Ramos (cell line): ENCODE data around the gene MED15.
"Not testable (repeated sequence)": the region's sequence is repeated elsewhere in the genome, so short reads cannot be mapped to it uniquely, and the experiment has no call there.

Source experiments
- in situ Hi-C: fragments of 300-500 bp; cut with MboI; formaldehyde crosslinking; loops from one replicate; pipeline ENCODE4 v1.14.3; 2022; ENCODE audit warnings: low sequenced_read_pairs; ENCODE audit not compliant: unreplicated experiment

The MED15 gene, protein sequence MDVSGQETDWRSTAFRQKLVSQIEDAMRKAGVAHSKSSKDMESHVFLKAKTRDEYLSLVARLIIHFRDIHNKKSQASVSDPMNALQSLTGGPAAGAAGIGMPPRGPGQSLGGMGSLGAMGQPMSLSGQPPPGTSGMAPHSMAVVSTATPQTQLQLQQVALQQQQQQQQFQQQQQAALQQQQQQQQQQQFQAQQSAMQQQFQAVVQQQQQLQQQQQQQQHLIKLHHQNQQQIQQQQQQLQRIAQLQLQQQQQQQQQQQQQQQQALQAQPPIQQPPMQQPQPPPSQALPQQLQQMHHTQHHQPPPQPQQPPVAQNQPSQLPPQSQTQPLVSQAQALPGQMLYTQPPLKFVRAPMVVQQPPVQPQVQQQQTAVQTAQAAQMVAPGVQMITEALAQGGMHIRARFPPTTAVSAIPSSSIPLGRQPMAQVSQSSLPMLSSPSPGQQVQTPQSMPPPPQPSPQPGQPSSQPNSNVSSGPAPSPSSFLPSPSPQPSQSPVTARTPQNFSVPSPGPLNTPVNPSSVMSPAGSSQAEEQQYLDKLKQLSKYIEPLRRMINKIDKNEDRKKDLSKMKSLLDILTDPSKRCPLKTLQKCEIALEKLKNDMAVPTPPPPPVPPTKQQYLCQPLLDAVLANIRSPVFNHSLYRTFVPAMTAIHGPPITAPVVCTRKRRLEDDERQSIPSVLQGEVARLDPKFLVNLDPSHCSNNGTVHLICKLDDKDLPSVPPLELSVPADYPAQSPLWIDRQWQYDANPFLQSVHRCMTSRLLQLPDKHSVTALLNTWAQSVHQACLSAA

DNA sequence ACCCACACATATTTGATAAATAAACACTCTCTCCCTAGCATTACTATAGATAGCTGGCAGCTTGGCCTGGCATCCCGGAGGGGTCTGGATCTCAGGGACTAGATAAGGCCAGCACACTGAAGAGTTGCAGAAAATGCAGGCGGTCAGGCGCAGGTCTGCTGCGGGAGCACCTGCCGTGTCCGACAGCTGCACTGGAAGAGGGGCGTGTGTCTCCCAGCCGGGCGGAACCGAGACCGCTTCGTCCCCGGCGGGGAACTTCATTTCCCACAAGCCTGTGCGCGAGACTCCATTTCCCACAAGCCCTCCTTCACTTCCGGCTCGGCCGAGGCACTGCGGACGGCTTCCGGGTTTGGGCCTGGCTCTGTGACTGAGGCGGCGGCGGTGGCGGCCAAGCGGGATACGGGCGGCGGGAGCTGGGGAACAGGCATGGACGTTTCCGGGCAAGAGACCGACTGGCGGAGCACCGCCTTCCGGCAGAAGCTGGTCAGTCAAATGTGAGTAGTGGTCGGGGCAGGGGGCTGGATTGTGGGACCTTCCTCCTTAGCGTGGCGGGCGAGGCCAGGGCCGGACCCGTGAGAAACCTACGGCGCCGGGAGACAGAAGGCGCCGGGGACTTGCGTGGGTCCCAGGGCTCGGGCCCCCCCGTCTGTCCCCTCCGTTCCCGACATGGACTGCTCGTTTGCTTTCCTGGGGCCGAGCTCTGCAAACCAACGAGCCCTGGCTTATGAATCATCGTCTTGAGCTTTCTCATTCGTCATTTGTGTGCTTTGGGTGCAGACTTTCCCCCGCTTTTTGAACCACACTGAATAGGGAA lies at the start of gene MED15:
TSS of gene MED15 (plus strand) at position 358 of the 814 bp plus-strand sequence. CDS start at position 427, 69 bp downstream.
- in situ Hi-C loops: no loop called here

DNA sequence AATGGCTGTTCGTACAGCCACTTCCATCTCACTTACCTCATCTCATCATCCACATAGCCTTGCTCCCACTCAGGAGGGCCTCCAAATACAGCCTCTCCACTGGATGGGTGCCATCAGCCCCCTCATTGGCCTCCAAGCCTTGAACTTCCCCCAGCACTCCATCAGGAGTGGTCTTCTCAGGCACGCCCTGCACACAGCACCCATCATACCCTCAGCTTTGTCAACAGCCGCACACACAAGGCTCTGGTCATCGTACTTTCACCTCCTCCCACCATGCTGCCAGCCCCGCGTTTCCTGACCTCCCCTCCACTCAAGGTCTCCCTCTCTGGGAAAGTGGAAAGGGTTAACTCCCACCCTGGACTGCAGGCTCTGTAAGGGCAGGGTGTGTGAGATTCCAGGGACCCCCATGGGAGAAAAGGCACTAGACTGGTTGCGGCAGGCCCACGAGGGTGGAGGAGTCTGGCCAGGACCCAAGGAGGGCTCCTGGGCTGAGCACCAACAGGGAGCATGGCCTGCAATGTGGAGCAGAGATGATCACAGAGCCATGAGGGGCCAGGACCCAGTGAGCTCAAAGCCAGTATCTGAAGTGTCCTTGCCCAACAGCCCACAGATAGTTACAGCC lies 48.8 kb upstream of the MED15 start:
- in situ Hi-C loops: loop anchor here (10.0 kb wide), 1 partner anchor 314 kb away; no protein-coding TSS in a partner anchor

DNA sequence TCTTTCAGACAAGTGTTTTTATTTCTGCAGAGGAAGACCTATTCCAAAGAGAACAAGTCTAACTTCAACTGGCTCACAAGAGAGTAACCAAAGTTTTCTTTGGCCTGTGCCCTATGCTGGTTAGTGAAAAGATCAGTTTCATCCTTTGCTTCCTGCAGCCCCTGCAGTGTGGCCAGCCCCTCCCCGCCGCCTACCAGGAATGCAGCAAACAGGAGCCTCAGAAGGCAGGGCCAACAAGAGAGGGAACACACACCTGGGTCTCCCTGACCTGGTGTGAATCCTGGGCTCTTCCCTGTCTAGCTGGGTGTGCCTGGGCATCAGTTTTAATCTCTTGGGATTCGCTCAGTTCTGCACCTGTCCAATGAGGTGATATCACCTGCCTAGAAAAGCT lies 48.3 kb upstream of the MED15 start:
- in situ Hi-C loops: loop anchor here (10.0 kb wide), 1 partner anchor 314 kb away; no protein-coding TSS in a partner anchor

DNA sequence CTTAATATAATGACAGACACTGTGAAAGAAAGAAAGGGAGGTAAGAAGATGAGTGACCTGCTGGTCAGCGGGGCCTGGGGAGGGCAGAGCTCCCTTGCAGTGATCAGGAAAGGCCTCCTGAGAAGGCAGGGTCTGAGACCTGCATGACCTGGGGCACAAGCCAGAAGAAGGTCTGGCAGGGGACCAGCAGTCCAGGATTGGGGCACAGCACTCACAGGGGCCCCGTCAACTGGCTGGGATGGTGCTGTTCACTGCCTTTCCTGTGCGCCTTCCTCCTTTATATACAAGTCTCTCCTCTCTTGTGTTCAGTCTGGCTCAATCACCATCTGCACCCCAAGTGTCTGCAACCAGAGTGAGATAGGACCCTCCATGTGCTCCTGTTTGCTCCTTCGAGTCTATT lies 47.5 kb upstream of the MED15 start:
- in situ Hi-C loops: loop anchor here (10.0 kb wide), 1 partner anchor 315 kb away; no protein-coding TSS in a partner anchor

DNA sequence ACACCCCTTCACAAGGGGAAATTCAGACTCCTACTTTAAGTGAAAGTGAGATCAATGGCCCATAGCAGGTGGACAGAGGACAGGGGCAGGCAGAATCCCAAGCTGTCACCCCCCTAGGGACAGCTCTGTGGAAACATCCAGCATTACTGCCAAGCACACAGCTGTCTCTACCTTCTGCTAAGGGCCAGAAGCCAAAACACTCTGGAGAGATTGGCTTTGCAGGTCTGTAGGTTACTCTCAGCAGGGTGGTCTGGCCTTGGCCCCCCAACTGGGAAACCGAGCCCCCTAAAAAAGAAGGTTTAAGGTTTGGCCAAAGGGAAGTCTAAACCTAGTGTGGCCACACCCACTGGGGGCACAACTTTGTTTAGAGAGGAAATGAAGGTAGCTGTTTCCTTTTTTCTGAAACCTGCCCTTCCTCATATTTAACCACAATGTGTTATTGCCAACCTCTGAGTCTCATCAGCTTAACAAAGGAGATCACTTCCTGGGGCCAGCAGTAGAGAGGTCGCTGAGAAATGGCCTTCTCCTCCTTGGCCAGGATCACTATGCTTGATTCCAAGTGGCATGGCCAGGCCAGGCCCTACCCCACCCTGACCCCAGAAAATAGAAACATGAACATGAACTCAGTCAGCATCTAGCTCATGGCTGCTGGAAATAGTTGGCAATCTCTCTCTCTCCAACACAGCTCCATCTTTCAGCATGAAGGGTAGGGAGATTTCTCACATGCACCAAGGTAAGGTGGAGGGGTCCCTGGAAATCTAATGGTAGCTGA lies 43.9 kb upstream of the MED15 start:
- in situ Hi-C loops: no loop called here

DNA sequence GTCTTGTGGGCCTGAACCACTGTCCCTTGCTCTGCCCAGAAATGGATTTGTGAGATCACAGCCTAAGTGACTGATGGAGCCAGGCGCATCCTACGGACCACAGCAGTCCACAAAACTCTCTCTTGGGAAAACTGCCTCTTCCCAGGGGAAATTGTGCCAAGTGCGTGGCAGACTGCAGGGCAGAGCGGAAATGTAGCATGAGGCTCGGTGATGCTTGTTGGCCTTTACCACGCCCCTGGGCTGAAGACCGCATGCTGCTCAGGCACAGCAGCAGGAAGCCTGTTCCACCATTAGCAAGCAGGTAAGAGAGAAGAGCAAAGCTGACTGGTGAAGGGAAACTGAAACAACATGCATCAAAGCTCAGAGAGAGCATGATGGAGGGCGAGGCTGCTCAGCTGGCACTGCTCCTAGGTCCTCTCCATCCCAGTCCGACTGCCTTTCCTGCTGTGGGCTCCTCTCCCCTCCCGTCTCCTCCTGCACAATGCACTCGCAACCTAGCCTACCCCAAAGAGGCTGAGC lies 43.3 kb upstream of the MED15 start:
- in situ Hi-C loops: no loop called here

DNA sequence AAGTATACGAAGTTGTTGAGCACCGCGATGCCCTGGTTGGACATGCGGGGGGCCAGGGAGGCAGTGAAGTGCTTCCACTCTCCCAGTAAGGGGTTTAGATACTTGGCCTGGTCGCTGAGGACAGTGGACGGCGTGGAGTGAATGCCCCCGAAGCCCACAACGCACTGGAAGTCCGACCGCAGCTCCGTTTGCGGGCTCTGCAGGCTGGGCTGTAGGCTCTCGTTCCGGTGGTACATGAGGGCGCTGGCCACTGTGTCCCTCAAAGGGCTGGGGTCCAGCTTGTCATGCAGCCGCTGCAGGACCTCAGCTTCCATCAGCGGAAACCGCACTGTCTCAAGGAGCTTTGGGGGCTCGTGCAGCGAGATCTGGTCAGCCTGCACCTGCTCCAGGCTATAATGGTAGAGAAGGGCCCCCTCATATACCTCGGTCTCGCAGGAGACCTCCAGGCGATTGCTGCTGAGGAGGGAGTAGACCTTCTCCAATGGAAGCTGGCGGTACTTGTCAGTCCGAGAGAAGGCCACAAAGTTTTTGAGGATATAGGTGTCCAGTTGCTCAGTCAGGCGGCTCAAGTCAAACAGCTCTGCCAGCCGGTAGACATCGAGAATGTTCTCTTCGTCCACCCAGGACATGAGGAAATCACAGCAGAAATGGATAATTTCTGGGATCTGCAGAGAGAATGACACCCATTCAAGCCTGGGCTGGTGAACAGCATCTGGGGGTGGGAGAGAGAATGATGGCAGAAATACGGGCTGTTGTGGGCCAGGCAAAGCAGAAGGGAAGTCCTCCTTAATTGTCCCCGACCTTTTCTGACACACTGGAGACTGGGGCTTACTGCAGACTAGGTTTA lies 42.3 kb upstream of the MED15 start:
- in situ Hi-C loops: no loop called here

DNA sequence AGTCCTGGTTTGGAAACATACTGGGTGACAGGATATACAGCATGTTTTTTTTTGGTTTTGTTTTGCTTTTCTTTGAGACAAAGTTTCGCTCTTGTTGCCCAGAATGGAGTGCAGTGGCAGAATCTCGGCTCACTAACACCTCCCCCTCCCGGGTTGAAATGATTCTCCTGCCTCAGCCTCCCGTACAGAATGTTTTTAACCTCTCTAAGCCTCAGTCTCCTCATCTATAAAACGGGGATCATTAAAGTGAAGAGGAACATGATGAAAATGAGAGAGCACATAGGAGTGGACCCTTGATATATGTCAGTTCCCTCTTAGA lies 41.7 kb upstream of the MED15 start:
- in situ Hi-C loops: no loop called here

DNA sequence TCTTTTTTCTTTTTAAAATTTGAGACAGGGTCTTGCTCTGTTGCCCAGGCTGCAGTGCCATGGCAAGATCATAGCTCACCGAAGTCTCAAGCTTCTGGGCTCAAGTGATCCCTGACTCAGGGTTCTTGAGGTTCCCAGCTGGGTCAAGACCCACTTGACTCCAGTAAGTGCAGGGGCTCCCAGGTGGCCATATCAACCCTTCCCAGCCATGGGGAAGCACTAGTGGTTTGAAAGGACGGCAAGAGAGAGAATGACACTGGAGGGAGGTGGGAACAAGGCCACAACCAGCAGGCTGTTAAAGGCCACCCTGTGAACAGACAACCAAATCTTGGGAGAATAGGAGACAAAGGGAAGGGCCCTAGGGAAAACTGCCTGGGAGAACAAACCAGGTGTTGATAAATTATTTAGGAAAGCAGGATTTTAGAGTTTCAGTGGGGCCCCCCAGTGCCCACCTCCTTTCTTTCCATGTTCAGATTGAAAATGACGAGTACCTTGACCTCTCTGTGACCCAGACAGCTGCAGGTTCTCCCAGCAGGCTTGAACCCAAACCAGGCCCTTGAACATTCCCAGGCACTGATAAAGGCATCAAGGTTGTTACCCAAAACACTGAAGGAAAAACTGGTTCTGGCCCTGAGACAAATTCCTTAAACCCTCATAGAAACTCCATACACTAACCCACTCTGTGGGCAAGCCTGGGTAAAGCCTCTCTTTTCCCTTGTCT lies 40.6 kb upstream of the MED15 start:
- in situ Hi-C loops: no loop called here

DNA sequence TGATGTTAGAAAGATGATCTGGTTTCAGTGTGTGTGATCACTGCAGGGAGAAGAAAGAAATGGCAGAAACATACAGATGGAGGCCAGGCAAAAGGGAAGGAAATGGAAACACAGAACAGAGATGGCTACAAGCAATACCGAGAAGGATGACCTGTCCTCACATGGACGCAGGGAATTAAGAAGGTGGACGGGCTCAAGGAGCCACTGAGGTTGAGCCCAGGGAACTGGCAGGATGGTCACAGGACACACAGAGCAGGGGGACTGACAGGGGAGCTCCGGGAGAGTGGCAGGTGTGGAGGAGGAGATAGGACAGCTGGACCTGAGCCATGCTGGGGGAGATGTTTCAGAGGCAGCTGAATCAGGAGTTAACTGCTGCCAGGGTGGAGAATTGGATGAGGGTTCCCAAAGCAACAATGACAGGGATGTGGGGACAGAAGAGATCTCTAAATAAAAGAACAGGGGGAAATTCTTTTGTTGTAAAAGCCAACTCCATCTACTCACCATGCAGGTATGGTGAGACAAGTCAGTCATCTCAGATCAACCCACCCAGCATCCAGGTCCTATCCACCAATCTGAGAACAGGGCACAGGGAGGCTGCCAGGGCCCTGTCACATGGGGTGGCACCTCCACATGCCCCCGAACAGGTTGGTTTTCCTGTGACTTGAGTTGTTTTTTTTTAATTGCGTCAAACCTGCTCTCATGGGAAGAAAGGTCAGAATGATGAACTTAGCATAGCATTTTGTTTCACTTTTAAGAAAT lies 38.1 kb upstream of the MED15 start:
- in situ Hi-C loops: no loop called here

DNA sequence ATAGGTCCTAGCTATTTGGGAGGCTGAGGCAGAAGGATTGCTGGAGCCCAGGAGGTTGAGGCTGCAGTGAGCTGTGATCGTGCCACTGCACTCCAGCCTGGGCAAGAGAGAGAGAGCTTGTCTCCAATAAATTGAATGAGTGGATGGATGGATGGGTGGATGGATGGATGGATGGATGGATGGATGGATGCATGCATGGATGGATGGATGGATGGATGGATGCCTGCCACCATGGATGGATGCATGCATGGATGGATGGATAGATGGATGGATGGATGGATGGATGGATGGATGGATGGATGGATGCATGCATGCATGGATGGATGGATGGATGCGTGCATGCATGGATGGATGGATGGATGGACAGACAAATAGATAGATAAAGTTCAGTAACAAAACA lies 36.9 kb upstream of the MED15 start:
- in situ Hi-C loops: not testable (repeated sequence)

DNA sequence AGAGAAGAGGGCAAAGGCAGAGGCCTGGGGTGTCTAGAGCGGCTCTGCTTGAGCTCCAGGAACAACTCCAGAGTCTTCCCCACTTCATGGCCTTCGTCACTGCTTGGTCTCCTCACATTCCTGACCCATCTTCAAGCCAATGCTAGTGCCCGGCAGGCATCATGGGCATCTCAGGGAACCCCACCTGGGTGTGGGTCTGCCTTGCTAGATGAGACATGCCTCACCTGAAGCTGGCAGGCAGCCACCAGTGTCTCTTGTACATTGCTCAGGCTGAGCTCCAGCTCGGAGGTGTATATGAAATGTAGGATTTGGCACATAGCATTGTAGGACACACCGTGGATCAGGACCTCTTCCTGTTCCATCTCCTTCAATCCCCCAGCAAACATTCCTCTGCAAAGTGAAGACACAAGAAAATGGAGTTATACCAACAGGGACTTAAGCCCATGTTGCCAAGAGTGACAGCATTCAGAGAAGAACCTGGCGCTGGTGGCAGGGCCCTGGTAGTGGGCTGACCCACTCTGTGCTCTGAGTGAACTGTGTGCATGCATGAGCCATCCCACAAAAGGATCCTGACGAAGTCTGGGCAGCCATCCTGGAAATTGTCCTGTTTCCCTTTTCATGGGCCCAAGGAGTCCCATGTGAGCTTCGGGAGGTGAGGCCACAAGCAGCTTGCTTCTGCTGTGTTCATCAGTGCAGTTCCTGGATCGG lies 36.1 kb upstream of the MED15 start:
- in situ Hi-C loops: no loop called here

DNA sequence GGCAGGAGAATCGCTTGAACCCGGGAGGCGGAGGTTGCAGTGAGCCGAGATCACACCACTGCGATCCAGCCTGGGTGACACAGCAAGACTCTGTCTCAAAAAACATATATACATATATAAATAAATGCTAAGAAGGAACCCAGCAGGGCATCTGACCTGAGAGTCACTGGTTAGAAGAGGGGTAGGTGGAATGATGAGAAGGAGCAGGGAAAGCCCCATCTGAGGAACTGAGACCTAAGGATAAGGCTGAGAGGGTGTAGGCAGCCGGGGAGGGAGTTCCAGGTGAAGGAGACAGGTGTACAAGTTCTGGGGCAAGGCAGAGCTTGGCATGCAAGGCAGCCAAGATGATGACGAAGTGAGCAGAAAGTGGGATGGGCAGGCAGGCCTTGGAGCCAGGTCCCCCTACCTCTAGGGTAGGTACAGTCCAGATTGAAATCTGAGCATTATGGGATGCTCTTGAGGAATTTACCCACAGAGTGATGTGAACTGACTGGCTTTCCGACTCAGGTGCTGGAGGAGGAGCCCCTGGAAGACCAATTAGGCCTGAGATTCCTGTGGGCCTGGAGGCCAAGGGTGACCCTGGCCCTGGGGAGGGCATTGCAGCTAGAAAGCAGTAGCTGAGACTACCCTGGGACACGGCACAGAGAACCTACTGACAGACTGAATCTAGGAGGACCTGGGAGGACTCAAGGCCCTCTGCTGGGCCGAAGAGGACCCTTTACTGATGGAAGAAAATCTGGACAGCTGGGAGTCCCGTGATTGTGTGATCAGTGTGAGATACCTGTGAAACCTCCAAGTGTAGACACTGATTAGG lies 34.6 kb upstream of the MED15 start:
- in situ Hi-C loops: no loop called here

DNA sequence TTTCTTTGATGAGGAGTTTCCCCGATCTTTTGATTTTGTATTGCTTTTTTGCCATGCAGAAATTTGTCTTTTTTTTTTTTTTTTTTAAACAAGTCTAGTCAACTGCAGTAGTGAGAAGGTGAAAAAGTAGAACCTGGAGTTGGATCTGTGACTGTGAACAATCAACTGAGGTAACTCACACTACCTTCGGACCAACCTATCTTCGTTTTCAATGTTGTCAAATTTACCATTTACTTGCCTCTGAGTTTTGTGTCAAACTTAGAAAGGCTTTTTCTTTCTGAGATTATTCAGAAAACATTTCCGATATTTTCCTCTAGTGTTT lies 32.3 kb upstream of the MED15 start:
- in situ Hi-C loops: no loop called here

DNA sequence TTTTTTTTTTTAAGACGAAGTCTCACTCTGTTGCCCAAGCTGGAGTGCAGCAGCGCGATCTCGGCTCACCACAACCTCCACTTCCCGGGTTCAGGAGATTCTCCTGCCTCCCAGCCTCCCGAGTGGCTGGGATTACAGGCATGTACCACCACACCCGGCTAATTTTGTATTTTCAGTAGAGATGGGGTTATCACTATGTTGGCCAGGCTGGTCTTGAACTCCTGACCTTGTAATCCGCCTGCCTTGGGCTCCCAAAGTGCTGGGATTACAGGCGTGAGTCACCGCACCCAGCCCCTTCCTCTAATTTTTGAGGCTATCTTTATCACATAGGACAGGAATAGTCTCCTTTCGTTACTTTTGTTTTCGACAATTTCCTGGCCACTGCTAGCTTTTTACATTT lies 31.8 kb upstream of the MED15 start:
- in situ Hi-C loops: not testable (repeated sequence)

DNA sequence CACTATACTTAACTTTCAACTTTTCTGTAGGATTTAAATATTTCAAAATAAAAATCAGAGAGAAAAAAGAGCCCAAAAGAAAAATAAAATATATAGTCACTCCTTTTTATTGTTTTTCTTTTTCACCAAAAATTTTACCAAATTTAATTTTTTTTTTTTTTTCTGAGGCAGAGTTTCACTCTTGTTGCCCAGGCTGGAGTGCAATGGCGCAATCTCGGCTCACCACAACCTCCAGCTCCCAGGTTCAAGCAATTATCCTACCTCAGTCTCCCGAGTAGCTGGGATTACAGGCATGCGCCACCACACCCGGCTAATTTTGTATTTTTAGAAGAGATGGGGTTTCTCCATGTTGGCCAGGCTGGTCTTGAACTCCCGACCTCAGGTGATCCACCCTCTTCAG lies 29.4 kb upstream of the MED15 start:
- in situ Hi-C loops: not testable (repeated sequence)
